Vagina (tissue), 2 donors: ENCODE data around the gene SH2D1B. TPM values are rescaled to one million over a fixed set of nuclear protein-coding genes. Genes with fewer than 3 reads are reported as not detected.
"Not testable (repeated sequence)": the region's sequence is repeated elsewhere in the genome, so short reads cannot be mapped to it uniquely, and the experiment has no call there.

Experiments
- DNase-seq, 2 donors: peaks; one replicate each; pipeline ENCODE4 v3.0.0-alpha.2; 2017; ENCODE audit errors: extremely low spot score in 2 of 2
- H3K27ac ChIP-seq: fragments of 200-600 bp; sonication (generic); one replicate; pipeline ENCODE4 v1.5.1; 2019
- H3K27me3 ChIP-seq: fragments of 200-600 bp; sonication (generic); one replicate; pipeline ENCODE4 v1.5.1; 2019
- H3K36me3 ChIP-seq, 2 donors: fragments of 200-600 bp; sonication (generic); one replicate each; pipeline ENCODE4 v1.5.1; 2017 to 2019
- H3K4me1 ChIP-seq: fragments of 200-600 bp; sonication (generic); one replicate; pipeline ENCODE4 v1.5.1; 2019
- H3K4me3 ChIP-seq, 2 donors: fragments of 200-600 bp; sonication (generic); 1 replicate in 1 of 2; 2 replicates in 1 of 2; pipeline ENCODE4 v1.5.1; 2016 to 2019
- H3K9me3 ChIP-seq: fragments of 200-600 bp; sonication (generic); one replicate; pipeline ENCODE4 v1.5.1; 2019
- CTCF ChIP-seq, 3 experiments: fragments of 450-650 bp in 2 of 3; fragments of 200-600 bp in 1 of 3; sonication (generic) in 1 of 3; IDR thresholded peaks; one replicate each; pipeline ENCODE4 v1.5.1; 2017 to 2019; ENCODE audit warnings: antibody characterized with exemption in 3 of 3, mild to moderate bottlenecking in 2 of 3, moderate library complexity in 2 of 3
- POLR2A ChIP-seq, 2 donors: fragments of 450-650 bp; IDR thresholded peaks; one replicate each; pipeline ENCODE4 v1.6.1; 2017; ENCODE audit warnings: antibody characterized with exemption in 2 of 2, mild to moderate bottlenecking in 2 of 2, moderate library complexity in 2 of 2
- POLR2AphosphoS5 ChIP-seq, 2 donors: sonication (generic); formaldehyde crosslinking; IDR thresholded peaks; one replicate each; pipeline ENCODE4 v1.9.0; 2017; ENCODE audit warnings: antibody characterized with exemption in 2 of 2, mild to moderate bottlenecking in 2 of 2, low read depth in 1 of 2; ENCODE audit not compliant: insufficient read depth in 1 of 2
- intact Hi-C: fragments of 100-400 bp; cut with DNase I; formaldehyde crosslinking; loops from one replicate; pipeline ENCODE4 v1.15.1; 2023
- total RNA-seq: library from RNA; depleted of rRNA; stranded (reverse); fragments of >200 nt; gene quantifications from one replicate; pipeline ENCODE4 v1.2.3, GENCODE V29; 2016

SH2D1B gene
- not detected for total RNA-seq

DNA sequence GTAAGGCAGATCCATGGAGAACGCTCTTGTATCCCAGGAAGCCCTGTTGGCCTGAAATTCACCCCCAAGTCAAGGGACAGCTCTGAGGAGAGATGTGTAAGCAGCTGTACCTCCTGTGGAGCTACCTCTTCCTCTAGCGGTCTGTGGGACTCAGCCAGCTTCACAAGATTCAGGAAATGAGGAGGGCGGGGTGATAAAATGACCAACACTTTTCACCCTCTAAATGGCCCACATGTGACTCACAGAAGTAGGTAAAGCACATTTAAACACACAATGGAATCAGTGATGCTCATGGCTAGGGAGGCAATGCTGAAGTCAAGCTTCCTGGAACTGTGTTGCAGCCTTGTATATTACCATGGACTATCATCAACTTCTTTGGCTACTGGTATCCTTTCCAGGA, at the start of gene SH2D1B:
Gene SH2D1B (minus strand): TSS at position 135 of the 400 bp plus-strand sequence. CDS start 120 bp downstream, at position 15.
- H3K4me1 ChIP-seq = no peaks in the 10 kb centered on the region
- intact Hi-C loops = no loop called here
- H3K36me3 ChIP-seq = no peaks in the 10 kb centered on the region
- H3K9me3 ChIP-seq = no peaks in the 10 kb centered on the region
- H3K27ac ChIP-seq = no peak within 1 kb of the TSS
- no peaks in the 10 kb centered on the region for H3K27me3 ChIP-seq
- no peak for DNase-seq
- H3K4me3 ChIP-seq = no peak within 1 kb of the TSS
- no peak for TF ChIP-seq POLR2A (IDR thresholded peaks at IDR 0.05)
- no peak for TF ChIP-seq CTCF (IDR thresholded peaks at IDR 0.05)
- no peak for TF ChIP-seq POLR2AphosphoS5 (IDR thresholded peaks at IDR 0.05; ENCODE audit: insufficient read depth in 1 of 2, low read depth in 1 of 2)

- no peaks in the 10 kb centered on the region for H3K4me1 ChIP-seq
- no peak for TF ChIP-seq CTCF (IDR thresholded peaks at IDR 0.05)
- TF ChIP-seq POLR2AphosphoS5 (IDR thresholded peaks at IDR 0.05; ENCODE audit: insufficient read depth in 1 of 2, low read depth in 1 of 2) = no peak
- TF ChIP-seq POLR2A (IDR thresholded peaks at IDR 0.05) = no peak
- H3K9me3 ChIP-seq = no peaks in the 10 kb centered on the region
- intact Hi-C loops = no loop called here
- no peak overlapping the region for H3K4me3 ChIP-seq
- no peak overlapping the region for H3K27ac ChIP-seq
- no peaks in the 10 kb centered on the region for H3K27me3 ChIP-seq
- DNase-seq = no peak
- no peaks in the 10 kb centered on the region for H3K36me3 ChIP-seq
Measured at GRCh38 chr1:162458236-162458635, 46.3 kb upstream of the SH2D1B start.

DNA sequence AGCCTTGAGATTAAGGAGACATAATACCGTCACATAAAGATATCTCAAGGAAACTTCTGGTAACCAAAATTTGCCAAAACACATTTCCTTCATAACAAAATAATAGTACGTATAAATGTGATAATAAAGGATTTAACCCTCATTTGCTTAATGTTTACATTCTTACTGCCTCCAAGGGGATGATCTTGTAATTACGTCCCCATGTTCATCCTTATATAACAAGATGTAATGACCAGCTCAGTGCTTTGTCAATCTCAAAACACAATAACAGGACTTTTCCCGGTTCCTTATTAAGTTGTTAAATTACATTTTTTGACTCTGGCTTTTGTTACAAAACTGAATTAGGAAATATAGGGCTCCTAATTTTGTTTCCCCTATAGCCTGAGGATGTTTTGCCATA, 44.4 kb upstream of the SH2D1B start:
- DNase-seq = no peak
- no peaks in the 10 kb centered on the region for H3K36me3 ChIP-seq
- intact Hi-C loops = no loop called here
- H3K27me3 ChIP-seq = no peaks in the 10 kb centered on the region
- no peak overlapping the region for H3K27ac ChIP-seq
- H3K4me1 ChIP-seq = no peaks in the 10 kb centered on the region
- no peak overlapping the region for H3K4me3 ChIP-seq
- TF ChIP-seq CTCF (IDR thresholded peaks at IDR 0.05) = no peak
- TF ChIP-seq POLR2AphosphoS5 (IDR thresholded peaks at IDR 0.05; ENCODE audit: insufficient read depth in 1 of 2, low read depth in 1 of 2) = no peak
- no peak for TF ChIP-seq POLR2A (IDR thresholded peaks at IDR 0.05)
- H3K9me3 ChIP-seq = no peaks in the 10 kb centered on the region

DNA sequence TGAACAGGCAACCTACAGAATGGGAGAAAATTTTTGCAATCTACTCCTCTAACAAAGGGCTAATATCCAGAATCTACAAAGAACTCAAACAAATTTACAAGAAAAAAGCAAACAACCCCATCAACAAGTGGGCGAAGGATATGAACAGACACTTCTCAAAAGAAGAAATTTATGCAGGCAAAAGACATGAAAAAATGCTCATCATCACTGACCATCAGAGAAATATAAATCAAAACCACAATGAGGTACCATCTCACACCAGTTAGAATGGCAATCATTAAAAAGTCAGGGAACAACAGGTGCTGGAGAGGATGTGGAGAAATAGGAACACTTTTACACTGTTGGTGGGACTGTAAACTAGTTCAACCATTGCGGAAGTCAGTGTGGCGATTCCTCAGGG, 42.4 kb upstream of the SH2D1B start:
- intact Hi-C loops, H3K27me3 ChIP-seq, H3K4me3 ChIP-seq, H3K36me3 ChIP-seq, DNase-seq, H3K27ac ChIP-seq, H3K4me1 ChIP-seq, H3K9me3 ChIP-seq: not testable (repeated sequence)

DNA sequence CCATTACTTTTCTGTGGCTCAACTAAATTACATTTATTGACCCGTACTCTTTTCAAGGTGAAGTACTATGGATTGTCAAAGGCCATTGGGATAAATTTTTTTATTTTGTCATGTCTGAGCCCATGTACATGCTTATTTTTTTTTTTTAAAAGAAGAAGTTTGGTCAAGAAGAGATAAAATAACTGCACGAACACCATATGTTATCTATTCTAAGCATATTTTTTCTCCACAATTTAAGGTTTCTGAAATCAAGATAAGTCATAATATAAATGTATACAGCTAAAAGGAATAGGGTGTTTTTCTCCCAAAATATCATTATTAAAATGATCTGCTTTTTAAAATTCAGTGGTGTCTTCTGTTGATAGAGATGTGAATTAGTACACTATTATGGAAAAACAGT, 35.0 kb upstream of the SH2D1B start:
- no peaks in the 10 kb centered on the region for H3K4me1 ChIP-seq
- no peaks in the 10 kb centered on the region for H3K36me3 ChIP-seq
- no peak for DNase-seq
- intact Hi-C loops = no loop called here
- no peaks in the 10 kb centered on the region for H3K27me3 ChIP-seq
- no peak overlapping the region for H3K27ac ChIP-seq
- no peaks in the 10 kb centered on the region for H3K9me3 ChIP-seq
- TF ChIP-seq CTCF (IDR thresholded peaks at IDR 0.05) (no peak), POLR2AphosphoS5 (IDR thresholded peaks at IDR 0.05; ENCODE audit: insufficient read depth in 1 of 2, low read depth in 1 of 2) (no peak), POLR2A (IDR thresholded peaks at IDR 0.05) (no peak)
- no peak overlapping the region for H3K4me3 ChIP-seq

DNA sequence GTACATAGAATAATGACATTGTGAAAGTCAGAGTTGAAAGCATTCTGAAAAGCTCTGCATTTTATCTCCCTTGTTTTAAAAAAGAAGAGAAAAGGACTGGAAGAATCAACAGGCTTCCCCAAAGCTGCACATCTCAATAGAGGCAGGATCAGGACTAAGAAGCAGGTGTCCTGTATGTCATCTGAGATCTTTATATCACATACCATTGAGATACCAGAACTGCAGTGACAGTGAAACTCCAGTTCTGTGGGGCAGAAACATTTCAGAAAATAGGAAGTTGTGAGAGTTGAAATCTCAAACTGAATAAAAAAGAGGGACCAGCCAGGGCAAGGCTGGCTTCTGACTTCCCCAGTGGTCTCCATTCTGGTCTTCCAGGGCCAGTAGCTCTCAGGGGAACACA, 33.0 kb upstream of the SH2D1B start:
- no peaks in the 10 kb centered on the region for H3K27me3 ChIP-seq
- no peak overlapping the region for H3K27ac ChIP-seq
- H3K36me3 ChIP-seq = no peaks in the 10 kb centered on the region
- H3K9me3 ChIP-seq = no peaks in the 10 kb centered on the region
- no peak overlapping the region for H3K4me3 ChIP-seq
- TF ChIP-seq POLR2AphosphoS5 (IDR thresholded peaks at IDR 0.05; ENCODE audit: insufficient read depth in 1 of 2, low read depth in 1 of 2) (no peak), CTCF (IDR thresholded peaks at IDR 0.05) (no peak), POLR2A (IDR thresholded peaks at IDR 0.05) (no peak)
- H3K4me1 ChIP-seq = no peaks in the 10 kb centered on the region
- DNase-seq = no peak
- intact Hi-C loops = no loop called here

DNA sequence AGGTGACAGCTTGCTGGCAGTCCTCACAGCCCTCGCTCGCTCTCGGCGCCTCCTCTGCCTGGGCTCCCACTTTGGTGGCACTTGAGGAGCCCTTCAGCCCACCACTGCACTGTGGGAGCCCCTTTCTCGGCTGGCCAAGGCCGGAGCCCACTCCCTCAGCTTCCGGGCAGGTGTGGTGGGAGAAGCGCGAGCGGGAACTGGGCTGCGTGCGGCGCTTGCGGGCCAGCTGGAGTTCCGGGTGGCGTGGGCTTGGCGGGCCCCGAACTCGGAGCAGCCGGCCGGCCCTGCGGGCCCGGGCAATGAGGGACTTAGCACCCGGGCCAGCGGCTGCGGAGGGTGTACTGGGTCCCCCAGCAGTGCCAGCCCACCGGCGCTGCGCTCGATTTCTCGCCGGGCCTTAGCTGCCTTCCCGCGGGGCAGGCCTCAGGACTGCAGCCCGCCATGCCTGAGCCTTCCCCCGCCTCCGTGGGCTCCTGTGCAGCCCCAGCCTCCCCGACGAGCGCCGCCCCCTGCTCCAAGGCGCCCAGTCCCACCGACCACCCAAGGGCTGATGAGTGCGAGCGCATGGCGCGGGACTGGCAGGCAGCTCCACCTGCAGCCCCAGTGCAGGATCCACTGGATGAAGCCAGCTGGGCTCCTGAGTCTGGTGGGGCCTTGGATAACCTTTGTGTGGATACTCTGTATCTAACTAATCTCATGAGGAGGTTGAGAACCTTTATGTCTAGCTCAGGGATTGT, 21.2 kb upstream of the SH2D1B start:
- H3K4me3 ChIP-seq, H3K9me3 ChIP-seq, H3K27ac ChIP-seq, H3K36me3 ChIP-seq, H3K27me3 ChIP-seq, H3K4me1 ChIP-seq, intact Hi-C loops, DNase-seq: not testable (repeated sequence)
